HG02970 (cell line): Measurements from ENCODE around the gene UBN2.

Experiments used
- ATAC-seq: cut with Tn5 transposase; IDR thresholded peaks from one replicate; pipeline ENCODE4 v1.9.1; 2021; ENCODE audit warnings: mild to moderate bottlenecking, moderate library complexity, moderate number of reproducible peaks; ENCODE audit not compliant: unreplicated experiment, low FRiP score

UBN2 gene

GRCh38 chr7:139341058-139341775 lies 110.2 kb downstream of the UBN2 start, which contains the start of gene FMC1:
FMC1 (plus strand) TSS chr7:139341337; CDS start chr7:139341385, 48 bp downstream.
- peak; percentile 43 for ATAC-seq

- ATAC-seq: no peak
Measured at GRCh38 chr7:139341776-139342226, 110.8 kb downstream of the UBN2 start.

- no peak for ATAC-seq
Measured at GRCh38 chr7:139345042-139345441, 114.0 kb downstream of the UBN2 start.

GRCh38 chr7:139351027-139351426 lies 120.0 kb downstream of the UBN2 start:
- no peak for ATAC-seq

GRCh38 chr7:139354729-139355128 lies 123.7 kb downstream of the UBN2 start:
- no peak for ATAC-seq

GRCh38 chr7:139355320-139355719 lies 124.3 kb downstream of the UBN2 start:
- no peak for ATAC-seq
